SK-N-SH (cell line): ENCODE measurements around the gene CCDC171. TPM values are rescaled to one million over a fixed set of nuclear protein-coding genes. Genes with fewer than 3 reads are reported as not detected.

Source experiments
- CTCF ChIA-PET: fragments of 300-600, 350-600 bp; formaldehyde crosslinking; extraction: SDS; loops from one replicate; lab custom pipeline; 2021; lab: Yijun Ruan, JAX
- POLR2A ChIA-PET: fragments of 350-600 bp; sonication (Branson Sonifier 250); formaldehyde crosslinking; extraction: SDS; loops from one replicate; lab custom pipeline; 2020; ENCODE audit warnings: antibody characterized with exemption, inconsistent platforms; lab: Yijun Ruan, JAX
- DNase-seq: peaks from one replicate; pipeline ENCODE4 v3.0.0; 2012
- H2AFZ ChIP-seq: fragments of 200-600 bp; sonication (generic); 2 replicates; pipeline ENCODE4 v1.8.1; 2016; ENCODE audit warnings: antibody characterized with exemption, mild to moderate bottlenecking, low read depth
- H3F3A ChIP-seq: fragments of 200-600 bp; sonication (generic); replicated peaks from 2 replicates; pipeline ENCODE3; 2016; ENCODE audit warnings: antibody characterized with exemption, mild to moderate bottlenecking; ENCODE audit not compliant: insufficient read depth
- H3K27ac ChIP-seq, 2 experiments: fragments of 200-500 bp in 1 of 2; fragments of 200-600 bp in 1 of 2; sonication (Bioruptor generic) in 1 of 2; sonication (generic), shearing (Covaris generic) in 1 of 2; 2 replicates each; pipeline versions ENCODE4 v1.5.1 to v1.6.1; 2014 to 2016; ENCODE audit warnings: low read depth in 2 of 2, inconsistent platforms in 1 of 2, low read length in 1 of 2, mild to moderate bottlenecking in 1 of 2, mixed read lengths in 1 of 2
- H3K27me3 ChIP-seq: fragments of 200-600 bp; sonication (generic), shearing (Covaris generic); 2 replicates; pipeline ENCODE4 v1.6.1; 2016; ENCODE audit warnings: mixed run types; ENCODE audit not compliant: insufficient read depth
- H3K36me3 ChIP-seq, 2 experiments: fragments of 200-500 bp in 1 of 2; fragments of 200-600 bp in 1 of 2; sonication (Bioruptor generic) in 1 of 2; sonication (generic) in 1 of 2; replicated peaks in 1 of 2; 2 replicates each; pipeline versions ENCODE3 to v1.5.1; 2014 to 2016; ENCODE audit warnings: low read length in 1 of 2, mild to moderate bottlenecking in 1 of 2; ENCODE audit not compliant: insufficient read depth in 2 of 2, control insufficient read depth in 1 of 2
- H3K4me1 ChIP-seq, 2 experiments: fragments of 200-500 bp in 1 of 2; fragments of 200-600 bp in 1 of 2; sonication (Bioruptor generic) in 1 of 2; sonication (generic), shearing (Covaris generic) in 1 of 2; 2 replicates each; pipeline versions ENCODE4 v1.5.1 to v1.6.1; 2014 to 2016; ENCODE audit warnings: low read depth in 1 of 2, low read length in 1 of 2, mixed run types in 1 of 2; ENCODE audit not compliant: insufficient read depth in 2 of 2, control insufficient read depth in 1 of 2
- H3K4me2 ChIP-seq: fragments of 200-600 bp; sonication (generic), shearing (Covaris generic); 2 replicates; pipeline ENCODE4 v1.6.1; 2017; ENCODE audit warnings: mixed run types
- H3K4me3 ChIP-seq, 2 experiments: fragments of 200-500 bp in 1 of 2; fragments of 200-600 bp in 1 of 2; sonication (Bioruptor generic) in 1 of 2; sonication (generic), shearing (Covaris generic) in 1 of 2; 2 replicates each; pipeline versions ENCODE4 v1.5.1 to v1.8.1; 2014 to 2016; ENCODE audit warnings: low read depth in 2 of 2, inconsistent platforms in 1 of 2, low read length in 1 of 2, mild to moderate bottlenecking in 1 of 2, mixed read lengths in 1 of 2, moderate library complexity in 1 of 2
- H3K79me2 ChIP-seq: fragments of 200-600 bp; sonication (generic); 2 replicates; pipeline ENCODE4 v1.8.1; 2017; ENCODE audit warnings: mild to moderate bottlenecking; ENCODE audit not compliant: insufficient read depth
- H3K9ac ChIP-seq: fragments of 200-600 bp; sonication (generic); 2 replicates; pipeline ENCODE4 v1.6.1; 2017; ENCODE audit warnings: mixed run types
- H3K9me2 ChIP-seq: fragments of 200-600 bp; sonication (generic); 2 replicates; pipeline ENCODE4 v1.6.1; 2017; ENCODE audit warnings: mixed run types
- H3K9me3 ChIP-seq: fragments of 200-600 bp; sonication (generic); 2 replicates; pipeline ENCODE4 v1.6.1; 2017; ENCODE audit warnings: mixed run types, mild to moderate bottlenecking, moderate library complexity
- H4K20me1 ChIP-seq: fragments of 200-600 bp; sonication (generic); 2 replicates; pipeline ENCODE4 v1.6.1; 2017; ENCODE audit warnings: mild to moderate bottlenecking, mixed run types; ENCODE audit not compliant: insufficient read depth
- CTCF ChIP-seq: fragments of 200-600 bp; sonication (generic); IDR thresholded peaks from 2 replicates; pipeline ENCODE4 v1.6.1; 2017; ENCODE audit warnings: antibody characterized with exemption, mild to moderate bottlenecking, moderate library complexity
- FOXJ3 ChIP-seq: sonication (generic); formaldehyde crosslinking; IDR thresholded peaks from 2 replicates; pipeline ENCODE4 v1.5.1; 2020; ENCODE audit warnings: mild to moderate bottlenecking, missing genetic modification reagents
- FOXM1 ChIP-seq: IDR thresholded peaks from 2 replicates; pipeline ENCODE4 v1.4.0; 2012; ENCODE audit warnings: low read depth, mild to moderate bottlenecking
- MXI1 ChIP-seq: IDR thresholded peaks from 2 replicates; pipeline ENCODE4 v1.6.1; 2012; ENCODE audit warnings: mild to moderate bottlenecking, low read depth, low read length, improper control_type of control experiment
- NRF1 ChIP-seq: IDR thresholded peaks from 2 replicates; pipeline ENCODE4 v1.6.1; 2012; ENCODE audit warnings: low read depth, mild to moderate bottlenecking, low read length
- PBX3 ChIP-seq: IDR thresholded peaks from 2 replicates; pipeline ENCODE4; 2012
- POLR2AphosphoS5 ChIP-seq: IDR thresholded peaks from 2 replicates; pipeline ENCODE4 v1.6.1; 2012; ENCODE audit warnings: low read depth, low read length
- RAD21 ChIP-seq: IDR thresholded peaks from 2 replicates; pipeline ENCODE4 v1.6.1; 2012; ENCODE audit warnings: mild to moderate bottlenecking, low read length
- RFX5 ChIP-seq: IDR thresholded peaks from 2 replicates; pipeline ENCODE4 v1.6.1; 2012; ENCODE audit warnings: mild to moderate bottlenecking, improper control_type of control experiment, low read length
- ZBTB33 ChIP-seq: IDR thresholded peaks from 2 replicates; pipeline ENCODE4 v1.4.0; 2012; ENCODE audit warnings: low read depth, borderline replicate concordance
- WGBS: methylation state at CpG from one replicate; pipeline ENCODE4 v1.1.6; 2017; ENCODE audit warnings: low lambda C conversion rate; 5-methylcytosine and 5-hydroxymethylcytosine counted together
- polyA plus RNA-seq, 3 experiments: library from polyadenylated mRNA; depleted of rRNA; stranded (reverse); fragments of >200 nt; gene quantifications; 2 replicates each; pipeline ENCODE4 v1.2.3, GENCODE V29; 2012
- TF ChIP-seq, protein P1 (sequence below): IDR thresholded peaks from 2 replicates; pipeline ENCODE4 v1.4.0; 2012; ENCODE audit warnings: low read depth, borderline replicate concordance

CCDC171 gene
- polyA plus RNA-seq, 1 of the 3 experiments (the other 2 are of a cell fraction): 0.54 TPM

- H3F3A ChIP-seq: peaks cover 12% of the 10 kb centered on the region
- TF ChIP-seq FOXM1 (no peak), POLR2AphosphoS5 (no peak), RAD21 (no peak), PBX3 (0 out of 2 replicates have a peak, but pooled peaks have one; percentile 8), FOXJ3 (CRISPR knock-in tag) (no peak), RFX5 (no peak), NRF1 (no peak), ZBTB33 (no peak), CTCF (no peak), MXI1 (0 out of 2 replicates have a peak, but pooled peaks have one; percentile 26)
- TF ChIP-seq, protein P1, sequence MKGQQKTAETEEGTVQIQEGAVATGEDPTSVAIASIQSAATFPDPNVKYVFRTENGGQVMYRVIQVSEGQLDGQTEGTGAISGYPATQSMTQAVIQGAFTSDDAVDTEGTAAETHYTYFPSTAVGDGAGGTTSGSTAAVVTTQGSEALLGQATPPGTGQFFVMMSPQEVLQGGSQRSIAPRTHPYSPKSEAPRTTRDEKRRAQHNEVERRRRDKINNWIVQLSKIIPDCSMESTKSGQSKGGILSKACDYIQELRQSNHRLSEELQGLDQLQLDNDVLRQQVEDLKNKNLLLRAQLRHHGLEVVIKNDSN: no peak
- DNase-seq: peak; percentile 86
- H3K27ac ChIP-seq: peak overlapping the region; percentile 89 to 98
- H3K4me2 ChIP-seq: peak overlapping the region; percentile 78
- peaks cover 8 to 11% of the 10 kb centered on the region in 2 experiments; a peak in 2 of 4 replicates for H3K4me1 ChIP-seq
- 2% methylated on average over 21 of the region's 76 CpGs for WGBS
- H3K36me3 ChIP-seq: peaks cover 29 to 36% of the 10 kb centered on the region in 2 experiments
- CTCF ChIA-PET: interaction anchor here (1.0 to 2.1 kb wide), 2 partner anchors 34 to 42 kb away, joined by 4 to 5 read pairs; partner anchors contain the start of gene CCDC171
- H3K27me3 ChIP-seq: no peaks in the 10 kb centered on the region
- H3K9ac ChIP-seq: peak overlapping the region; percentile 96
- H3K9me3 ChIP-seq: no peaks in the 10 kb centered on the region
- H4K20me1 ChIP-seq: peaks cover 11% of the 10 kb centered on the region; the same call in 1 of the 2 replicates
- H2AFZ ChIP-seq: peak overlapping the region; percentile 93
- no peaks in the 10 kb centered on the region for H3K9me2 ChIP-seq
- H3K79me2 ChIP-seq: peaks cover 54% of the 10 kb centered on the region
- H3K4me3 ChIP-seq: peak overlapping the region; percentile 78 to 91
- POLR2A ChIA-PET: interaction anchor here (0.6 to 4.1 kb wide), 6 partner anchors 33 to 596 kb away, joined by 3 to 45 read pairs (median 3); partner anchors contain the start of gene CCDC171
Measured at GRCh38 chr9:15509931-15510788, 42.7 kb upstream of the CCDC171 start.
